Putamen (tissue), 1 donor: ENCODE results near the gene CWH43.
"Not testable (repeated sequence)": the region's sequence is repeated elsewhere in the genome, so short reads cannot be mapped to it uniquely, and the experiment has no call there.

Experiments
- DNase-seq: peaks from one replicate; pipeline ENCODE4 v3.0.0-alpha.2; 2016; ENCODE audit warnings: low spot score

Gene CWH43

GRCh38 chr4:48976041-48976440, 10.0 kb upstream of the CWH43 start:
- DNase-seq: no peak

- DNase-seq: no peak
These were observed 6.0 kb upstream of the CWH43 start for GRCh38 chr4:48979914-48980579.

GRCh38 chr4:48984005-48984404, 2.1 kb upstream of the CWH43 start:
- not testable (repeated sequence) for DNase-seq

GRCh38 chr4:48985602-48985975, 486 bp upstream of the CWH43 start:
- no peak for DNase-seq

- no peak for DNase-seq
These were observed 634 bp downstream of the CWH43 start for GRCh38 chr4:48986654-48987164.

DNA sequence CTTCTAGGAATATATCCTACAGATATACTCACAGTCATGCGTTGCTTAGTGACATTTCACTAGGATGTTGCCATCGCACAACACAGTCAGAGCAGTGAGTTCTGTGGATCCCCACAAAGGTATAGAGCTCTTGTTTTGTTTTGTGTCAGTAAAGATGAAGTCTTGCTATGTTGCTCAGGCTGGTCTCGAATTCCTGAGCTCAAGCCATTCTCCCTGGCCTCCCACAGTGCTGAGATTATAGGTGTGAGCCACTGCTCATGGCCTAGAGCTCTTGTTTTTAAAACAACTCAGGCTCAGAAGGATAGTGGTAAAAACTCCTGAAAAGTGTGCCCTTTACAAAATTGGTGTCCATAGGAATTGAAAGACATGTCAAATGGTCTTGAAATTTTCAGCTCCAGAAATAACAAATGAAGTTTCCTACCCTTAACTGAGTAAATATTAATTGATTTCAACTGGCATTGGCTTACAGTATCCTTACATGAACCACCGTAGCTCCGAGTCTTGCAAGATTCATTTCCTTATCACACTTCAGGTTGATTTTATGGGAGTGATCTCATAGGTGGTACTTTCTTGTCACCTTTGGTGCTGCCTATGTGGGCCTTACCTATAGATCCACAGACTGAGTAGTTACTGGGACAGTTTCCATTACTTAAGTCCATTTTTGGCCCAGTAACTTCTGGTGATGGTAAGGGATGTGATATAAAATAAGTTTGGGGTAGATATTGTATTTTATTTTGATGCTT, 3.6 kb downstream of the CWH43 start:
- no peak for DNase-seq

DNA sequence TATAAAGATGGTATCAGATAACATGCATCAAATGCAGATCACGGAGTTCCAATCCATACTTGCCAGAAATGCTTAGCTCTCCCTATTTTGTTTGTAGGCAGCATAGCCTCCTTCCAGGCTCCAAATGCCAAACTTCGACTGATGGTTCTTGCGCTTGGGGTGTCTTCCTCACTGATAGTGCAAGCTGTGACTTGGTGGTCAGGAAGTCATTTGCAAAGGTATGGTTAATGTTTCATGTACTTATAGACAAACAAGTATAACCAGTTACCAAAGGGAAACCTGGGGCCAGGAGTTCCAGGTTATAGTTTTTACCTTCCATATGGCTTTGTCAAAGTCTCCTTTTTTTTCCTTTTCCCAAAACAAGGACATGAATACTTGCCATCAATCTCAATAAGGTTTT, 5.3 kb downstream of the CWH43 start:
- no peak for DNase-seq

DNA sequence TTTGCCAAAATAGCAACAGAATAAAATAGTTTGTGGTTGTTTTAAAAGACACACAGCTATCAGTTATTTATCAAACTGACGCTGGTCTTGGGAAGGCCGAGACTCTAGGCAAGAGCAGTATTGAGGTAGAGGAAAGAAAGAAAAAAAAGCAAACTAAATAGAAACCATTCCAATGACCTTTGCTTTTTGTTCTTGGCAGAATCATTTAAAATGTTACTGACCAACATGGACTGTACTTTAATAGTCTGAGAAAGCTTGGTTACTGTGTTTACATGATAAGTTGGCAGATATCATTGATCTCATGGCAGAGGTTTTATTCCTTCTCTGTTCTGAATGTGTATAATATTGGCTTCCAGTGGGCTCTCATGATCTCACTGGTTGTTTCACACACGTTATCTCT, 11.9 kb downstream of the CWH43 start:
- DNase-seq: no peak

DNA sequence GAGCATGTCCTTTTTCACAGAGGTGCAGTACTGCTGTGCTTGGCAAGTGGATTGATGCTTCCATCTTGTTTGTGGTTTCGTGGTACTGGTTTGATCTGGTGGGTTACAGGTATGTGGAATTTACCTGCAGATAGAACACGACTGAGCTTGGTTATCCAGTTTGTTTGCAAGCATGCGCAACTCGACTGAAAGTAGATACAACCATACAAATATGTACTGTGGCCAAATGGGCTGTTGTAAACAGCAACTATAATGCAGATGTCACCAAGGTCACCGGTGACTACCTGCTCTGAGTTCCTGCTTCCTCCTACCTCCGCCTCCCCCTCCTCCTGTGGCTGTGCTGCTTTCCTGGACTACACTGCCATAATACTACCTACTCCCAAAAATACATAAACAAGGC, 12.4 kb downstream of the CWH43 start:
- no peak for DNase-seq

DNA sequence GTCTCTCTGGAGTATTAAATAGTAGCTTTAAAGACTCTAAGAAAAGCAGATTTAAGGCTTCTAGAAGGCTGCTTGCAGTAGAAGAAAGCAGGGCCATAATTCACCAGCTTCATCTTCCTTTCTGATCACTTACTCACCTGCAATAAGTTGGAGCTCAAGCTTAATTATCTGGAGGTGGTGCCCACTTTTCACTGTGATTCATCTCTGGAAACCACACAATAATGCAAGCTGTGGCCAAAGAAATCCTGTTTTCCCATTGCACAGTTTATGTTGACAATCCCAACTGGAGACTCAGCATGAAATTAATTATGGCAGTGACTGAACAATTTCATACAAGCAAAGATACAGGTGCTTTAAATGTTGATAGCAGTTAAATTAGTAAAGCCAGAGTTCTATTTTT, 14.7 kb downstream of the CWH43 start:
- no peak for DNase-seq

DNA sequence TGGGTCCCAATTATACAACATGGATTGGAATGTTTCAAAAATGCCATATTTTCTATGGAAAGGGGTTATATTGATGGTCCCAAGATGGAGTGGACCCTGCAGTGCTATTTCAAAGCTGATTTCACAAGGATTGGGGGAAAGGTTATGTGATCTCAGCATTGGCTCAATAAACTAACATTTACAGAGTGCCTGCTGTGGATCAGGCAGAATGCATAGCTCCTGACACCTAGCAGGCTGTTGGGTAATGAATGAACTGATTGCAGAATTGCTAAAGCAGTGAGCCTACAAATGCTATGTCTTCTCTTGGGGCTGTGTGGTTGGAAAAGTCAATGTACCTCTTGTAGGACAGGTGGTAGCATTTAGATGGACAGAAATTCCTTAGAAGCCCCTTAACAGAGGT, 16.9 kb downstream of the CWH43 start:
- DNase-seq: no peak

GRCh38 chr4:49018718-49019295, 32.7 kb downstream of the CWH43 start:
- DNase-seq: no peak

DNA sequence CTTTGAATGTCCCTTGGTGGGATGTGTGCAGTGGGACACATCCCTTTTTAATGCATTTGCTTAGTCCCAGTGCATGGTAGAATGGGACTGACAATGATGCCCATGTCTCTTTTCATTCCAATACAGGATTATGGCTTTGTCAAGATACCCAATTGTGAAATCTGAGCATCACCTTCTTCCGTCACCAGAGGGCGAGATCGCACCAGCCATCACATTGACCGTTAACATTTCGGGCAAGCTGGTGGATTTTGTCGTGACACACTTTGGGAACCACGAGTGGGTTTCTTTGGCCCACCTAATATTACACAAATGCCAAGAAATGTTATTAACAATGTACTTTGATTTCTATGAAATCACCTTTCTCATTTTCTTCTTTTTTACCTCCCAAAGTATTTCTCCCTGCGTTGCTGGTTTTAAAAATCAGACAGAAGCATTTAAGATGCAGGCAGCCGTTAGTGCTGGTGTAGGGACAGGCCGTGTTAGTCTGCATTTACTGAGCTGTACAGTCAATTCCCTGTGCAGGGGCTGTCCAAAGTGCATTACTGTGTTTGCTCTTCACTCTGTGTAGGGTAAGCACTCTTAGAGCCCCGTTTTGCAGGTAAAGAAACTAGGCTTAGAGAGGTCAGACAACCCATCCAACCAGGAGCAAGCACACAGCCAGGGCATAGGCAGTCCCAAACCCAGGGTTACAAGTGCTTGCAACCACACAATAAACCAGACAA, 46.5 kb downstream of the CWH43 start:
- DNase-seq: peak; percentile 34

GRCh38 chr4:49036528-49036927, 50.5 kb downstream of the CWH43 start:
- no peak for DNase-seq

DNA sequence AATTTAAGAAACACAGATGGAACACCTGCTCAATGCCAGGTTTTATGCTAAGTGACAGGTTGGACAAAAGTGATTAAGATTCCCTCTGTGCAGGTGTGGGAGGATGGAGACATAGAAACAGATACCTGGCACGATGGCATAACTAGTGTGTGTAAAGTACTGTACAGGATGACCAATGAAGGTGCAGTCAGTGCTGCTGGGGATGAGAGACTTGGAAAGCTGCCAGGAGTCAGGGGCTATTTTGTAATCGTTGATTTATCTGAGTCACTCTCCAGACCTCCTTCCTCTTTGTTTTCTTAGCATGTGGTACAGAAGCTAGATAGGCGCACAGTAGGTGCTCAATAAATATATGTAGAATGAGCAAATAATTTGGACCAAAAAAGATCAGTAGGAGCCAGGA, 58.2 kb downstream of the CWH43 start:
- DNase-seq: no peak

DNA sequence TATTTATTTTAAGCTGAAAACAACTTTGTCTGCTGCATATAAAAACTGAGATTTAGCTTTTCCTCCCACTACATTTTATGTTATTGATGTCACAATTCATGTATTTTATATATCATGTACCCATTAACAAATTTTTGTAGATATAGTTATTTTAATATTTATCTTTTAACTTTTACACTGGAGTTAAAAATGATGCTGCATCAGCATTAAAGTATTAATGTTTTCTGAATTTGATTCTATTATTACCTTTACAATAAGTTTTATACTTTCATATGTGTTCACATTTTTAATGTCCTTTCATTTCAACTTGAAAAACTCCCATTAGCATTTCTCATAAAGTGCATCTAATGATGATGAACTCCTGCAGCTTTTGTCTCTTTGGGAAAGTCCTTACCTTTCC, 72.2 kb downstream of the CWH43 start:
- DNase-seq: no peak

- no peak for DNase-seq
These were observed 77.6 kb downstream of the CWH43 start for GRCh38 chr4:49063670-49064069.

DNA sequence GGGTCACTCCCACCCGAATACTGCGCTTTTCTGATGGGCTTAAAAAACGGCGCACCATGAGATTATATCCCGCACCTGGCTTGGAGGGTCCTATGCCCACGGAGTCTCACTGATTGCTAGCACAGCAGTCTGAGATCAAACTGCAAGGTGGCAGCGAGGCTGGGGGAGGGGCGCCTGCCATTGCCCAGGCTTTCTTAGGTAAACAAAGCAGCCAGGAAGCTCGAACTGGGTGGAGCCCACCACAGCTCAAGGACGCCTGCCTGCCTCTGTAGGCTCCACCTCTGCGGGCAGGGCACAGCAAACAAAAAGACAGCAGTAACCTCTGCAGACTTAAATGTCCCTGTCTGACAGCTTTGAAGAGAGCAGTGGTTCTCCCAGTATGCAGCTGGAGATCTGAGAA, 86.1 kb downstream of the CWH43 start:
- not testable (repeated sequence) for DNase-seq

- not testable (repeated sequence) for DNase-seq
These were observed 105.8 kb downstream of the CWH43 start for GRCh38 chr4:49091883-49092282.

GRCh38 chr4:49092608-49093135, 106.6 kb downstream of the CWH43 start:
- DNase-seq: not testable (repeated sequence)

- DNase-seq: not testable (repeated sequence)
These were observed 110.1 kb downstream of the CWH43 start for GRCh38 chr4:49096215-49096614.

DNA sequence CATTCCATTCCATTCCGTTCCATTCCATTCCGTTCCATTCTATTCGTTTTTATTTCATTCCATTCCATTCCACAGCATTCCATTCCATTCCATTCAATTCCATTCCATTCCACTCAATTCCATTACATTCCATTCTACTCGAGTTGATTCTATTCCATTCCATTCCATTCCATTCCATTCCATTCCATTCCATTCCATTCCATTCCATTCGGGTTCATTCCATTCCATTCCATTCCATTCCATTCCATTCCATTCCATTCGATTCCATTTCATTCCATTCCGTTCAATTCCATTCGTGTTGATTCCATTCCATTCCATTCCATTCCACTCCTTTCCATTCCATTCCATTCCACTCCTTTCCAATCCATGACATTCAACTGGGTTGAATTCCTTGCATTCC, 110.6 kb downstream of the CWH43 start:
- DNase-seq: not testable (repeated sequence)
